D721Med (cell line): Measurements from ENCODE around the gene SNX6.
A peak's percentile ranks its signal among the peaks of the same experiment; 100 is the strongest.
"Not testable (repeated sequence)": the region's sequence is repeated elsewhere in the genome, so short reads cannot be mapped to it uniquely, and the experiment has no call there.

Experiments used
- DNase-seq: peaks from one replicate; pipeline ENCODE4 v3.0.0; 2011; ENCODE audit warnings: low spot score; ENCODE audit not compliant: insufficient read length
- FAIRE-seq: peaks from 2 replicates; lab custom pipeline; 2011; peaks lifted over from hg19 to GRCh38; lab: Jason Lieb, UNC
- TF ChIP-seq, protein P1 (sequence below): IDR thresholded peaks from 2 replicates; pipeline ENCODE4 v1.5.1; 2012; ENCODE audit warnings: mild to moderate bottlenecking, control low read depth; ENCODE audit not compliant: insufficient read depth; ENCODE audit errors: missing control alignments

Gene SNX6

DNA sequence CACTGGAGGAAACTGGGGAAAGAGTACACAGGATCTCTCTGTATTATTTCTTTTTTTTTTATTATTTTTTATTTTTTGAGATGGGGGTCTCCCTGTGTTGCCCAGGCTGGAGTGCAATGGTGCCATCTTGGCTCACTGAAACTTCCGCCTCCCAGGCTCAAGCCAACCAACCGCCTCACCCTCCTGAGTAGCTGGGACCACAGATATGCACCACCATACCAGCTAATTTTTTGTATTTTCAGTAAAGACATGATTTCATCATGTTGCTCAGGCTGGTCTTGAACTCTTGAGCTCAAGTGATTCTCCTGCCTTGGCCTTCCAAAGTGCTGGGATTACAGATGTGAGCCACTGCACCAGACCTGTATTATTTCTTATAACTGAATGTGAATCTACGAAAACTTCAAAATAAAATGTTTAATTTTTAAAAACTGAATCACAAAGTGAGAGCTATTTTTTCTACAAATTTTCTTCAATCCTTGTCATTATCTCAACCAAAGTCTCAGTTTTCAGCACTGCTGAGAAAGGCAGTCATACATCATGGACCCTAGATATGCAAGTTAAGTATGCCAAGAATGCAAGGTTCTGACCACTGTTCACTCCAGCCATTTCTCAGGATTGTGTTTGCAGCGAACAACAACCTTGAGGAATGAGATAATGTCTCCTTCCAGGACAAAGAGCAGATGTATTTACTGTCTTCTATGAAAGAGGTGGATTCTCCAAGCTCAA is 92.8 kb downstream of the SNX6 start:
- no peak for DNase-seq
- TF ChIP-seq, protein P1, sequence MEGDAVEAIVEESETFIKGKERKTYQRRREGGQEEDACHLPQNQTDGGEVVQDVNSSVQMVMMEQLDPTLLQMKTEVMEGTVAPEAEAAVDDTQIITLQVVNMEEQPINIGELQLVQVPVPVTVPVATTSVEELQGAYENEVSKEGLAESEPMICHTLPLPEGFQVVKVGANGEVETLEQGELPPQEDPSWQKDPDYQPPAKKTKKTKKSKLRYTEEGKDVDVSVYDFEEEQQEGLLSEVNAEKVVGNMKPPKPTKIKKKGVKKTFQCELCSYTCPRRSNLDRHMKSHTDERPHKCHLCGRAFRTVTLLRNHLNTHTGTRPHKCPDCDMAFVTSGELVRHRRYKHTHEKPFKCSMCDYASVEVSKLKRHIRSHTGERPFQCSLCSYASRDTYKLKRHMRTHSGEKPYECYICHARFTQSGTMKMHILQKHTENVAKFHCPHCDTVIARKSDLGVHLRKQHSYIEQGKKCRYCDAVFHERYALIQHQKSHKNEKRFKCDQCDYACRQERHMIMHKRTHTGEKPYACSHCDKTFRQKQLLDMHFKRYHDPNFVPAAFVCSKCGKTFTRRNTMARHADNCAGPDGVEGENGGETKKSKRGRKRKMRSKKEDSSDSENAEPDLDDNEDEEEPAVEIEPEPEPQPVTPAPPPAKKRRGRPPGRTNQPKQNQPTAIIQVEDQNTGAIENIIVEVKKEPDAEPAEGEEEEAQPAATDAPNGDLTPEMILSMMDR = no peak
- FAIRE-seq = no peak

DNA sequence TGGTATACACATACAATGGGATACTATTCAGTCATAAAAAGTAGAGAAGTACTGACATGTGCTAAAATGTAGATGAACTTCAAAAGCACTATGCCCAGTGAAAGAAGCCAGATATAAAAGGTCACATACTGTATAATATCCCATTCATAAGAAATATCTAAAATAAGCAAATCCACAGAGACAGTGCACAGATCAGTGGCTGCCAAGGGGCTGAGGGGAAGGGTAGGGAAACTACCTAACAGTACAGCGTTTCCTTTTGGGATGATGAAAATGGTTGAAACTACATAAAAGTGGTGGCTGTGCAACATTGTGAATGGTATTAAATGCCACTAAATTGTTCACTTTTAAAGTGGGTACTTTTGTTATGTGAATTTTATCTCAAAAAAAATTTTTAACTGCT is 102.4 kb downstream of the SNX6 start:
- TF ChIP-seq, protein P1 = no peak
- FAIRE-seq (no peak), DNase-seq (no peak)

DNA sequence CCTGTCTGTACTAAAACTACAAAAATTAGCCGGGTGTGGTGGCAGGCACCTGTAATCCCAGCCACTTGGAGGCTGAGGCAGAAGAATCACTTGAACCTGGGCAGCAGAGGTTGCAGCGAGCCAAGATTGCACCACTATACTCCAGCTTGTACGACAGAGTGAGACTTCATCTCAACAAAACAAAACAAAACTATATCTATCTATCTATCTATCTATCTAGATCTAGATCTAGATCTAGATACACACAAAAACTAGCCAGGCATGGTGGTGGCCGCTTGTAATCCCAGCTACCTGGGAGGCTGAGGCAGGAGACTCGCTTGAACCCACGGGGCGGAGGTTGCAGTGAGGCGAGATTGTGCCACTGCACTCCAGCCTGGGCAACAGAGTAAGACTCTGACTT is 105.7 kb downstream of the SNX6 start:
- FAIRE-seq, DNase-seq: not testable (repeated sequence)

DNA sequence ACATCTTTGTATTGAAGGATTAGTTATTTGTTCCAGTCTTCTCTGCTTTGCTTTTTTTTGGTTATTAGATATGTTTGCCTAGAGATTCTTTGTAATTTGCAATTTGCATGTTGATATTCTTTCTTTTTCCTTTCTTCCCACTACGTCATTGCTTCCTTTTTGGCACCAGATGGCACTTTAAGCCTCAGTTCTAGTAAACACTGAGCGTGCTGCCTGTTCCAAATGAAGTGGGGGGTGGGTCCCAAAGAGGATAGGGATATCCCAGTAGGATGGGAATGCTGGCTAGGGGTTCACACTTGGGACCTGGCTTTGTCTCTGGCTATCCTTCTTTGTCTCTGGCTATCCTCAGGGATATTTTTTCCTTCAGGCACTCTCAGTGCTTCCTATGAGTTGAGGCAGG is 107.5 kb downstream of the SNX6 start:
- TF ChIP-seq, protein P1 = peak; percentile 10
- no peak for DNase-seq
- FAIRE-seq = no peak

DNA sequence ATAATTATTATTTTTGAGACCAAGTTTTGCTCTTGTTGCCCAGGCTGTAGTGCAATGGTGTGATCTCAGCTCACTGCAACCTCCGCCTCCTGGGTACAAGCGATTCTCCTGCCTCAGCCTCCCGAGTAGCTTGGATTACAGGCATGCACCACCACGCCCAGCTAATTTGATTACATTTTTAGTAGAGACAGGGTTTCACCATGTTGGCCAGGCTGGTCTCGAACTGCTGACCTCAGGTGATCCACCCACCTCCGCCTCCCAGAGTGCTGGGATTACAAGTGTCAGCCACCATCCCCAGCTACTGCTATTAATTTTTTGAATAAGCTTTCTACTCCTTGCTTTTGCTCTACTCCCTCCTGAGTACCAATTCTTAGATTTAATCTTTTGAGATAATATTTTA is 108.9 kb downstream of the SNX6 start:
- not testable (repeated sequence) for FAIRE-seq, DNase-seq

DNA sequence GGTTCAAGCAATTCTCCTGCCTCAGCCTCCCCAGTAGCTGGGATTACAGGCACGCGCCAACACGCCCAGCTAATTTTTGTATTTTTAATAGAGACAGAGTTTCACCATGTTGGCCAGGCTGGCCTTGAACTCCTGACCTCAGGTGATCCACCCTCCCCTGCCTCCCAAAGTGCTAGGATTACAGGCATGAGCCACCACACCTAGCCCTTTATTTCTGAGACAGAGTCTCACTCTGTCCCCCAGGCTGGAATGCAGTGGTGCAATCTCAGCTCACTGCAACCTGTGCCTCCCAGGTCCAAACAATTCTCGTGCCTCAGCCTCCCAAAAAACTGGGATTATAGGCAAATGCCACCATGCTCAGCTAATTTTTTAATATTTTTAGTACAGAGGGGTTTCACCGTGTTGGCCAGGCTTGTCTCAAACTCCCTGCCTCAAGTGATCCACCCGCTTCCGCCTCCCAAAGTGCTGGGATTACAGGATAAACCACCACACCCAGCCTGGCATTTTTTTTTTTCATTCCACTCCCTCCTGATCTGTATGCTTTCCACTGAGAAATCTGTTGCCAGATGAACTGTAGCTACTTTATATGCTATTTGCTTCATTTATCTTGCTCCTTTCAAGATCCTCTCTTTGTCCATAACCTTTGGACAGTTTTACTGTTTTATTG is 109.5 kb downstream of the SNX6 start:
- not testable (repeated sequence) for FAIRE-seq, DNase-seq
